Muscle of arm (tissue), 12 donors: Measurements from ENCODE around the gene ZNF771. TPM values are rescaled to one million over a fixed set of nuclear protein-coding genes. Genes with fewer than 3 reads are reported as not detected.
"Not testable (repeated sequence)": the region's sequence is repeated elsewhere in the genome, so short reads cannot be mapped to it uniquely, and the experiment has no call there.

Experiments
- DNase-seq: peaks from one replicate; pipeline ENCODE4 v3.0.0-alpha.2; 2013
- polyA plus RNA-seq, 12 donors: library from polyadenylated mRNA; unstranded; fragments of 120-200 nt; gene quantifications; one replicate each; pipeline ENCODE4 v1.2.1, GENCODE V29; 2013; ENCODE audit not compliant: insufficient read length in 12 of 12

ZNF771 gene
- polyA plus RNA-seq, 12 donors, result 2.9 to 5.7 (median 4.4) TPM; not detected in 2

GRCh38 chr16:30428055-30428454 is 20.6 kb downstream of the ZNF771 start:
- DNase-seq, result no peak

- DNase-seq, result no peak
Observed at GRCh38 chr16:30429418-30429677, 21.9 kb downstream of the ZNF771 start.

- peak; percentile 96 for DNase-seq
Observed at GRCh38 chr16:30429678-30430427, 22.4 kb downstream of the ZNF771 start, which contains the start of gene DCTPP1. Gene DCTPP1, minus strand, starts transcription at chr16:30430030. Its CDS starts 50 bp downstream, at chr16:30429980.

GRCh38 chr16:30430428-30430970 is 23.1 kb downstream of the ZNF771 start:
- DNase-seq, result no peak

- DNase-seq, result no peak
Observed at GRCh38 chr16:30434852-30435251, 27.4 kb downstream of the ZNF771 start.

- DNase-seq, result no peak
Observed at GRCh38 chr16:30437511-30438046, 30.2 kb downstream of the ZNF771 start.

GRCh38 chr16:30438835-30439234 is 31.4 kb downstream of the ZNF771 start:
- no peak for DNase-seq

- no peak for DNase-seq
Observed at GRCh38 chr16:30439720-30440348, 32.4 kb downstream of the ZNF771 start.

- no peak for DNase-seq
Observed at GRCh38 chr16:30443631-30444030, 36.2 kb downstream of the ZNF771 start.

- no peak for DNase-seq
Observed at GRCh38 chr16:30444231-30445148, 37.1 kb downstream of the ZNF771 start.

- DNase-seq, result no peak
Observed at GRCh38 chr16:30445149-30445407, 37.7 kb downstream of the ZNF771 start.

GRCh38 chr16:30445408-30446202 is 38.2 kb downstream of the ZNF771 start, which contains the start of gene SEPHS2:
Gene SEPHS2, minus strand, starts transcription at chr16:30445874. Its CDS starts 147 bp downstream, at chr16:30445727.
- DNase-seq, result peak; percentile 97

GRCh38 chr16:30446203-30446595 is 38.8 kb downstream of the ZNF771 start:
- no peak for DNase-seq

- DNase-seq, result no peak
Observed at GRCh38 chr16:30447512-30448226, 40.3 kb downstream of the ZNF771 start.

- no peak for DNase-seq
Observed at GRCh38 chr16:30449116-30449435, 41.7 kb downstream of the ZNF771 start.

- not testable (repeated sequence) for DNase-seq
Observed at GRCh38 chr16:30452709-30453580, 45.5 kb downstream of the ZNF771 start.

GRCh38 chr16:30456302-30456701 is 48.9 kb downstream of the ZNF771 start:
- no peak for DNase-seq

GRCh38 chr16:30457256-30457655 is 49.9 kb downstream of the ZNF771 start:
- no peak for DNase-seq

- DNase-seq, result no peak
Observed at GRCh38 chr16:30457743-30458560, 50.5 kb downstream of the ZNF771 start.
